GM06990 (cell line): ENCODE data around the gene LOXHD1.

Experiments used
- DNase-seq: peaks from one replicate; pipeline ENCODE4 v3.0.0-alpha.2; 2011; ENCODE audit not compliant: insufficient read length; ENCODE audit errors: extremely low read depth
- H3K27me3 ChIP-seq: replicated peaks from 2 replicates; pipeline ENCODE4 v1.6.0; 2011; ENCODE audit warnings: low read length; ENCODE audit not compliant: control insufficient read depth, insufficient read depth
- H3K36me3 ChIP-seq: 2 replicates; pipeline ENCODE4 v1.5.1; 2011; ENCODE audit warnings: low read length; ENCODE audit not compliant: control insufficient read depth, insufficient read depth
- H3K4me3 ChIP-seq: replicated peaks from 2 replicates; pipeline ENCODE4 v1.5.1; 2011; ENCODE audit warnings: low read depth, mild to moderate bottlenecking, control low read depth, low read length
- CTCF ChIP-seq: IDR thresholded peaks from 2 replicates; pipeline ENCODE4 v1.5.1; 2011; ENCODE audit warnings: low read length, control low read depth, mild to moderate bottlenecking, inconsistent platforms; ENCODE audit not compliant: insufficient read depth, poor library complexity, severe bottlenecking

The LOXHD1 gene

GRCh38 chr18:46531482-46531881 is 125.5 kb downstream of the LOXHD1 start:
- no peak for DNase-seq
- H3K4me3 ChIP-seq: no peak overlapping the region
- no peaks in the 10 kb centered on the region for H3K36me3 ChIP-seq
- no peak for TF ChIP-seq CTCF
- no peaks in the 10 kb centered on the region; the same call in 1 of the 2 replicates for H3K27me3 ChIP-seq

GRCh38 chr18:46528037-46528436 is 129.0 kb downstream of the LOXHD1 start:
- H3K27me3 ChIP-seq: no peaks in the 10 kb centered on the region; the same call in 1 of the 2 replicates
- no peak for TF ChIP-seq CTCF
- no peak overlapping the region for H3K4me3 ChIP-seq
- no peak for DNase-seq
- no peaks in the 10 kb centered on the region for H3K36me3 ChIP-seq

- peaks cover 2% of the 10 kb centered on the region; the same call in 1 of the 2 replicates for H3K27me3 ChIP-seq
- TF ChIP-seq CTCF: no peak
- no peak for DNase-seq
Measured at GRCh38 chr18:46519870-46520269, 137.2 kb downstream of the LOXHD1 start.

GRCh38 chr18:46518438-46518837 is 138.6 kb downstream of the LOXHD1 start:
- Histone ChIP-seq H3K27me3 (peaks cover 2% of the 10 kb centered on the region; the same call in 1 of the 2 replicates), H3K4me3 (no peak overlapping the region), H3K36me3 (no peaks in the 10 kb centered on the region)
- no peak for DNase-seq
- TF ChIP-seq CTCF: no peak

More at GRCh38 chr18:46519870-46520269, 137.2 kb downstream of the LOXHD1 start:
- Histone ChIP-seq H3K4me3 (no peak overlapping the region), H3K36me3 (no peaks in the 10 kb centered on the region)

- TF ChIP-seq CTCF: no peak
- H3K4me3 ChIP-seq: no peak overlapping the region
- H3K36me3 ChIP-seq: no peaks in the 10 kb centered on the region
- H3K27me3 ChIP-seq: peaks cover 2% of the 10 kb centered on the region; the same call in 1 of the 2 replicates
- no peak for DNase-seq
Measured at GRCh38 chr18:46516555-46516954, 140.5 kb downstream of the LOXHD1 start.

GRCh38 chr18:46510386-46510785 is 146.6 kb downstream of the LOXHD1 start:
- Histone ChIP-seq H3K27me3 (no peaks in the 10 kb centered on the region; the same call in 1 of the 2 replicates), H3K36me3 (no peaks in the 10 kb centered on the region), H3K4me3 (no peak overlapping the region)
- no peak for DNase-seq
- TF ChIP-seq CTCF: no peak
